T-helper 2 cell (primary cell): ENCODE results near the gene TLCD4.
"Not testable (repeated sequence)": the region's sequence is repeated elsewhere in the genome, so short reads cannot be mapped to it uniquely, and the experiment has no call there.

Experiments used
- DNase-seq, 5 experiments: peaks; one replicate each; pipeline versions ENCODE4 v3.0.0 to v3.0.0-alpha.2; 2012 to 2022
- total RNA-seq, 2 donors: gene quantifications; one replicate each; lab custom pipeline; 2026; lab: John Stamatoyannopoulos, UW

TLCD4 gene, protein sequence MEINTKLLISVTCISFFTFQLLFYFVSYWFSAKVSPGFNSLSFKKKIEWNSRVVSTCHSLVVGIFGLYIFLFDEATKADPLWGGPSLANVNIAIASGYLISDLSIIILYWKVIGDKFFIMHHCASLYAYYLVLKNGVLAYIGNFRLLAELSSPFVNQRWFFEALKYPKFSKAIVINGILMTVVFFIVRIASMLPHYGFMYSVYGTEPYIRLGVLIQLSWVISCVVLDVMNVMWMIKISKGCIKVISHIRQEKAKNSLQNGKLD
- 0 to 1.9 reads per million in 2 donors for total RNA-seq

DNA sequence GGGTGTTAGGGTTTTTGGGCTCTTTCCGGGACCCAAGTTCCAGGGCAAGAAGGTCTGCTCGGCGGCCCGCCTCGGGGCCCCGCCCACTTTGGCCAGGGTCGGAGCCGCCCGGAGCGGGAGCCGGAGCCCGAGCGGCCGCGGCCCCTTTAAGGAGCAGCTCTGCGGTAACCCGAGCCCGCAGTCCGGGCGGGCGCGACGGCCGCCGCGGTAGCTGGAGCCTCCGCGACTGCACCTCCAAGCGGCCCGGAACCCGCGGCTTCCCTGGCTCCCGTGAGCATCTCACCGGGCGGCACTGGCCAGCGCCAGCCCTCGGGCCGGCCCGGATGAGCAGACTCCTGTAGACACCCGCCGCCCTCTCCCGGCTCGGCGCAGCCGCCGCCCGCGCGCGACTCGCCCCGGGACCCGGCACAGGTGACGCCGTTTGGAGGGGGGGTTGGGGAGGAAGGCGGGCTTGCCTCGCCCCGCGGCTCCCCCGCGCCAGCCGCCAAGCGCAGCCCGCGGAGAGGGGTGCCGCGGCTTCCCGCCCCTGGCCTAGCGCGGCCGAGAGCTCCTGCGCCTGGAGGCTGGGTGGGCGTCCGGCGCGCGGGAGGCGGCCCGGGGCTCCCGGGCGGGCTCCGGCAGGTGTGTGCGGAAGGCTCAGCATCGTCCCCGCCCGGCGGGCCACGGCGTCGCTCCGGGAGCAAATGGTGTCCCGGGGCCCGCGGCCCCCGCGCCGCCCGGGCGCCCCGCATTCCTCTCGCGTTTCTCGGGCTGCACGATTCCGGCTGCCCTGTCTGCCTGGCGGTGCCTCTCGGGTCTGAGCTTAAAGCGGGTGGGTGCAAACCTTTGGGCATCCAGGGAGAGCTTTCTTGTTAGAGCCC is at the start of gene TLCD4:
TSS of gene TLCD4 (plus strand) at position 149 of the 860 bp plus-strand sequence. CDS start 26,547 bp downstream, outside the sequence.
- peak; percentile 11 to 25 (median 14) for DNase-seq

GRCh38 chr1:95067568-95067967 is 49.6 kb upstream of the TLCD4 start:
- DNase-seq = no peak

DNA sequence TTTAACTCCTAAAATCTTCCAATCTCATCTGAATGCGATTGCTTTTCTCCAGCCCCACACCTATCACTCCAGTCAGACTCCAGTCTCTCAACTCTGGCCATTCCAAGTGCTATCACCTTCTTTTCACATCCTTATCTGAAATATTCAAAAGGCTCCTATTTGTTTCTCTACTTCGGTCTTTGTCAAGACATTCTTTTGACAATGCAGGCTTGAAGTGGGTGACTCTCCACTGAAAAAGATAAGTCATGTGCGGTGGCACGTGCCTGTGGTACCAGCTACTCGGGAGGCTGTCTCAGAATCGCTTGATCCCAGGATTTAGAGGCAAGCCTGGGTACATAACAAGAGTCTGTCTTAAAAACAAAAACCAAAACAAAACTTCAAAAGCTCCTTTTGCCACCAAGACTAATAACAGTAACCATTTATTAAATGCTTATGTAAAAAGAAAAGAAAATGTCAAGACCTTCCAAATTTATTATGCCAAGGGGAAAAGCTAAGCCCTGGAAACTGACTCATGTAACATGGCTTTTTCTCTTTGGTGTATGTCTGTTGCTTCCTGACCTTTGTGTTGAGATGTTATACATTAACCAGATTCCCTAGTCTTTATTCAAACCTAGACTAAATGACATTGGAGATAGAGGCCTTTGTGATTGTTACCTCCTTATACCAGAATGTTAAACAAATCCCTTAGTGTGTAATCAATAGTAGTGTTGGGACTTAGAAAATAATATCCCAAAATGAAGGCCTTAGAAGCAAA is 48.0 kb upstream of the TLCD4 start:
- no peak for DNase-seq

GRCh38 chr1:95069710-95070093 is 47.5 kb upstream of the TLCD4 start:
- no peak for DNase-seq

GRCh38 chr1:95071539-95071938 is 45.6 kb upstream of the TLCD4 start:
- peak in 1 of 5 experiments; percentile 23 for DNase-seq

DNA sequence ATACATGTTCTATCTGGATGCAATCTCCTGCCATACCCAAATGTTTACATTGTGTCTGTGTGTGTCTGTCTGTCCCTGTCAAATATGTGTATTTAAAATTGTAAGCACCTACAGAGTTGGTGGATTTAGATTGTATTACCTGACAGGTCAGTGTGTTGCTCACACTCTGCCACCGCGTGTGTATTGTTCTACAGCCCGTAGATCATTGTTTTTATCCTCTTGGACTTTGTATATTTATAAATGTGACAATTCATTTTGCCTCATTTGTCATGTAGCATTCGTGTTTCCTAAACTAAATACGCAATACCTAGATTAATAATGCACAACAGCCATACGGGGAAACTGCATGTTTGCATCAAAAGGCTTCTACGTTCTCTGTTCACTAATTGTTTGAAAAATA is 45.0 kb upstream of the TLCD4 start:
- peak in 1 of 5 experiments; percentile 11 for DNase-seq

GRCh38 chr1:95072532-95073419 is 44.4 kb upstream of the TLCD4 start, which contains the start of gene ALG14:
Gene ALG14, minus strand, starts transcription at chr1:95072951. Its CDS starts 53 bp downstream, at chr1:95072898.
- DNase-seq = peak; percentile 82 to 98 (median 89)

DNA sequence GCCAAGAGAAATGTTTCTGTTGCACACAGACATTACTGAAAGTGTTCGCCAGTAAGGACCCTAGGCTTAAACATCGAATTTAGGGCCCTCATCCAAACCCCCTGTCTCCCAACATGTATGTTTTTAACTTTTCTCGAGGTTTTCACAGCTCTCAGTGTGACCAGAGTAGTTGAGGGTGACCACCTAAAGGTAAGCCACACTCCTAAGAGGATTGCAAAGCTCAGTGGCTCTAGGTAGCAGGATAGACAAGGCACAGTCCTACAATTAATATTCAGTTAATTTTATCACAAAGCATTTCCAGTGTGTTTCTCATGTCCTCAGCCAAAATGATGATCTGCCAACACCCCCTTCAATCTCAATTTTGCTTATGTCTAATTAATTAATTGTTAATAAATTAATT is 43.7 kb upstream of the TLCD4 start:
- no peak for DNase-seq

- DNase-seq = no peak
Observed at GRCh38 chr1:95076034-95076433, 41.1 kb upstream of the TLCD4 start.

GRCh38 chr1:95080446-95080845 is 36.7 kb upstream of the TLCD4 start:
- no peak for DNase-seq

DNA sequence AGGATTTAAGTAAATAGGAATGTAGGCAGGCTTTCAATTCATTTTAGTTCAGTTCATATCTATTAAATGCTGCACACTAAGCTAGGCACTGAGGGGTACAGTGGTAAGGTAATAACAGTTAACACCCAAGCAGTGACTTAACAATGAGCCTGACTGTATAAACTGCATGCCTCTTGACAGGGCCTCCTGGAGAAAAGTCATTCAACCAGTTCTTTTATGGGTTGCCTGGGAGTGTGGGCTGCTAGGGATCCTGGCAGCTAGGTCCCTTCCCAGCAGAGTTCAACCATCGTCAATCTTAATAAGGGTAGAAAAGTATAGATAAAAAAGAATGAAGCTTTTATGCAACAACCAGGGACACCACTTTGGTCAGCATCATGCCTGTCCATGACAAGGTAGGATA is 36.3 kb upstream of the TLCD4 start:
- DNase-seq = no peak

- DNase-seq = peak in 1 of 5 experiments; percentile 34
Observed at GRCh38 chr1:95084317-95085176, 32.6 kb upstream of the TLCD4 start.

- DNase-seq = no peak
Observed at GRCh38 chr1:95085376-95085775, 31.8 kb upstream of the TLCD4 start.

DNA sequence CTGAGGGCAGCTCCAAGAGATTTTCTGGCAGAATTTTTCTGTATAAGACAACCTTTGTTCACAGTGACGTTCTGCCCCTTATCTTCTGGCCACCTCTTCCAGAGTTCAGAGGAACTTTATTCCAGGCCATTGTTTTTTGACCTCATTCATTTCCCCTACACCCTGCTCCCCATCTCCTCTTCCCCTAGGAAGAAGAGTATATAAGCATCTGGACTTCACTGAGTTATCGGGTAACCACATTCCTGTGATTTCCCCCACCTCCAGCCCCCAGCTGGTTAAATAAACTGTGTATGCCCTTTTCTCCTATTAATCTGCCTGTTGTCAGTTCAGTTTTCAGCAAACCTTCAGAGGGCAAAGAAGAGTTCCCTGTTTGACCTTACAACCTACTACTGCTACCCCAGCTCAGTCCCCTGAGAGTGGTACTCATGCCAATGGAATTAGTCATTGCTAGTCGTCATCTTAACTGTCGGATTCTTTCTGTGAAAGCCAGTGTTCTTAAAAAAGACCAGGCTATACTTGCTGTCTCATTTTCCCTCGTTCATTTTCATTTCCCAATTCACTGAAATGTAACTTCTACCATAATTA is 30.1 kb upstream of the TLCD4 start:
- DNase-seq = no peak

DNA sequence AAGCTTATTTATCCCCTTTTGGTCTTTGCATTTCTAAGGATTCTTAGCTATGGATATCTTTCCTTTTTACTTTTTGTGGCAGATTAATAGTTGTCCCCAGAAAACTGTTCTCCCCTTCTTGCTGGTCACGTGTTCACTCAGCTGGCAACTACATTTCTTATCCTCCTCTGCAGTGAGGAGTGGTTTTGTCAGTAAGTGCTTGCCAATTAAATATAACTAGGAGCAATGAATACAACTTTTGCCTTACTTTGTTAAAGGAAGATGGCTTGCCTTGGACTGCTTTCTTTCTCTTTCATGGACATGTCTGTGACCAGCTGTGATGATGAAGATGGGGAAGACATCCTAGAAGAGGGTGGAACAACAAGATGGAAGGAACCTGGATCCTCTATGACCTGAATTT is 28.9 kb upstream of the TLCD4 start:
- no peak for DNase-seq

- no peak for DNase-seq
Observed at GRCh38 chr1:95089650-95090287, 27.4 kb upstream of the TLCD4 start.

DNA sequence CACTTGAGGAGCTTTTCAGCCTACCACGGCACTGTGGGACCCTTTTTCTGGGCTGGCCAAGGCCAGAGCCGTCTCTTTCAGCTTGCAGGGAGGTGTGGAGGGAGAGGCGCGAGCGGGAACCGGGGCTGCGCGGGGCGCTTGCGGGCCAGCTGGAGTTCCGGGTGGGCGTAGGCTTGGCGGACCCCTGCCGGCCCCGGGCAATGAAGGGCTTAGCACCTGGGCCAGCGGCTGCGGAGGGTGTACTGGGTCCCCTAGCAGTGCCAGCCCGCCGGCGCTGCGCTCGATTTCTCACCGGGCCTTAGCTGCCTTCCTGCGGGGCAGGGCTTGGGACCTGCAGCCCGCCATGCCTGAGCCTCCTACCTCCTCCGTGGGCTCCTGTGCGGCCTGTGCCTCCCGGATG is 25.9 kb upstream of the TLCD4 start:
- not testable (repeated sequence) for DNase-seq

- DNase-seq = not testable (repeated sequence)
Observed at GRCh38 chr1:95092891-95093290, 24.3 kb upstream of the TLCD4 start.

DNA sequence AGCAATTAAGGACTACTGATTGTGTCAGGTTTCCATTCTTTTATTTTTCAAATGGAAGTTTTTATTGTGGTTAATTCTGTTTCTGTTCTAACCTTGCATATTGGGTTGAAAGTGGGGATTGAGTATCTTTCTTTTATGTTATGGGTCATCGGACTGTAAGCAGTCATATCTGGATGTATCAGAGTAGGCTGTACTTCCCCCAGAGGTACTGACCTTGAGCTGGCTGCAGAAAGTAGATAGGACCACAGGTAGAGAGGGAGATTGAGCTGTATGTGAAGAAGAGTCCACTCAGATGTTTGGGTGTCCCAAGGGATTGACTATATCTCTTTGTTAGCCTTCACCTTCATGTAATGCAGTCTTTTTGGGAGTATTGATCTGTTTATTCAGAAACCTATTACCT is 23.9 kb upstream of the TLCD4 start:
- no peak for DNase-seq

- DNase-seq = no peak
Observed at GRCh38 chr1:95094923-95095322, 22.2 kb upstream of the TLCD4 start.
